ENCODE results near the gene EIF5A.

EIF5A gene

GRCh38 chr17:7306911-7307685 is at the start of gene EIF5A:
EIF5A (plus strand) TSS chr17:7307628; CDS start chr17:7309636, 2,008 bp downstream.
- peak; percentile 100 for DNase-seq (ENCODE audit: low read depth in 2 of 2)

- no peak for DNase-seq (ENCODE audit: low read depth in 2 of 2)
Measured at GRCh38 chr17:7258731-7259554, 48.5 kb upstream of the EIF5A start.

DNA sequence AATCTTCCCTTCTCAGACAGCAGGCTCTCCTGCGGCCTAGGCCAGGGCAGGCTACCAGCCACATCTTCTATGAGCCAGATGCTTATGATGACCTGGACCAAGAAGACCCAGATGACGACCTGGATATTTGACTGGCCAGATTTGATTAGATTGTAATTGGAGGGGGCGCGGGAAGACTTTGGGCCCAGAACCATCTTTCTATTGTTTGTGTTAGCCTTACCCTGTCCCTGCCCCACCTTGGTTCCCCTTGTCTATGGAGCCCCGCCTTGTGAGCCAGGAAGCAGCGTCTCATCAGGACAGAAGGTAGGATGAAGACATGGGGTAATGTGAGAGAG is 47.9 kb upstream of the EIF5A start:
- no peak for DNase-seq (ENCODE audit: low read depth in 2 of 2)

- DNase-seq (ENCODE audit: low read depth in 2 of 2): no peak
Measured at GRCh38 chr17:7260151-7260550, 47.3 kb upstream of the EIF5A start.

GRCh38 chr17:7260651-7261378 is 46.6 kb upstream of the EIF5A start:
- no peak for DNase-seq (ENCODE audit: low read depth in 2 of 2)

GRCh38 chr17:7261379-7262191 is 45.8 kb upstream of the EIF5A start:
- DNase-seq (ENCODE audit: low read depth in 2 of 2): no peak

GRCh38 chr17:7262192-7262934 is 45.1 kb upstream of the EIF5A start, which contains the start of gene CLDN7:
CLDN7 (minus strand) TSS chr17:7262478; CDS start chr17:7262043, 435 bp downstream.
- no peak for DNase-seq (ENCODE audit: low read depth in 2 of 2)

DNA sequence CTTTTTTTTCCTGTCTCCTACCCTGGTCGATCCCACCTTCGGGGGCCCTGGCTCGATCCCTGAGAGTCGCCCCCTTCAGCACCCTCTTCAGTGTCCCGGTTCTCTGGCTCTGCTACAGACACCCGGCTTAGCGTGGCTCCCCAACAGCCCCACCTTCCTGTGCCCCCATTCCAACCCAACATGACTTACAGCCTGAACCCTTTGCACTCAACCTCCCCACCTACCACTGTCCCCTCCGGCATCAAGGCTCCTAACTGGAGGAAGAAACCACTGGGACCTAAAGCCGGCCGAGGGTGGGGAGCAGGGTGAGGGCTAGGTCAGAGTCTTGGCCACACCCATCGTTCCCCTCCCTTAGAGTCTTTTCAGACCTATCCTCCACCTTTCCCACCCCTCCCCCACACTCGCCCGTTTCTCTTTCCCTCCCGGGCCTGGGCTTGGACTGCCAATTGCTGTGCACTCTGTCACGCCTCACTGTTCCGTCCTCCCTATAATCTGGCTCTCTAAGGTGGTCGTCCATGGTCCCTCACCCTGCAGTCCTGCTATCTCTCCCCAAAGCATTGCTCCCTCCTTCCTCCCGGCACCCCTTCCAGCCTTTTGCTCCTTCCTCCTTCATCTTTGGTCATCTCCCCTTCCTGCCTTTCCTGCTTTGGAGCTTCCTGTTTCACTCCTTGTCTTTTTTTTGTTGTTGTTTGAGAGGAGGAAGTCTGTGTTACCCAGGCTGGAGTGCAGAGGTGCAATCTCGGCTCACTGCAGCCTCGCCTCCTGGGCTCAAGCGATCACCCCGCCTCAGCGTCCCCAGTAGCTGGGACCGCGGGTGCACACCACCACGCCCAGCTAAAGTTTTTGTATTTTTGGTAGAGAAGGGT is 44.3 kb upstream of the EIF5A start:
- no peak for DNase-seq (ENCODE audit: low read depth in 2 of 2)

GRCh38 chr17:7263801-7264078 is 43.7 kb upstream of the EIF5A start:
- DNase-seq (ENCODE audit: low read depth in 2 of 2): no peak

DNA sequence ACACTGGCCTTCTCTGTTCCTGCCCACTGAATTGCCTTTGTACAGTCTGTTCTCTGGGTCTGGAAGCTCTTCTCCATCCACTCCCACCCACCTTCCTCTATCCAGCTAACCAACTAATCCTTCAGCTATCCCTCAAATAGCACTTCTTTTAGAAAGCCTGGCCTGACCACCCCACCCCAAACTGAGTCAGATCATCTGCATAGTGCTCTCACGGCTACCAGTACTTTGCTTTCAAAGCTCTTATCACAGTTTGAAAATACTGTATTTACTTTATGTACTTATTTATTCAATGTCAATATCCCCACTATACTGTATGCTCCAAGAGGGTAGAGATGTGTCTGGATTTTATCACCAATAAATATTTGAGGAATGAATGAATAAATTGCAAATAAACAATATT is 40.6 kb upstream of the EIF5A start:
- DNase-seq (ENCODE audit: low read depth in 2 of 2): no peak

GRCh38 chr17:7279448-7279847 is 28.0 kb upstream of the EIF5A start:
- no peak for DNase-seq (ENCODE audit: low read depth in 2 of 2)

GRCh38 chr17:7280519-7281073 is 26.8 kb upstream of the EIF5A start:
- DNase-seq (ENCODE audit: low read depth in 2 of 2): peak; percentile 72 to 75

DNA sequence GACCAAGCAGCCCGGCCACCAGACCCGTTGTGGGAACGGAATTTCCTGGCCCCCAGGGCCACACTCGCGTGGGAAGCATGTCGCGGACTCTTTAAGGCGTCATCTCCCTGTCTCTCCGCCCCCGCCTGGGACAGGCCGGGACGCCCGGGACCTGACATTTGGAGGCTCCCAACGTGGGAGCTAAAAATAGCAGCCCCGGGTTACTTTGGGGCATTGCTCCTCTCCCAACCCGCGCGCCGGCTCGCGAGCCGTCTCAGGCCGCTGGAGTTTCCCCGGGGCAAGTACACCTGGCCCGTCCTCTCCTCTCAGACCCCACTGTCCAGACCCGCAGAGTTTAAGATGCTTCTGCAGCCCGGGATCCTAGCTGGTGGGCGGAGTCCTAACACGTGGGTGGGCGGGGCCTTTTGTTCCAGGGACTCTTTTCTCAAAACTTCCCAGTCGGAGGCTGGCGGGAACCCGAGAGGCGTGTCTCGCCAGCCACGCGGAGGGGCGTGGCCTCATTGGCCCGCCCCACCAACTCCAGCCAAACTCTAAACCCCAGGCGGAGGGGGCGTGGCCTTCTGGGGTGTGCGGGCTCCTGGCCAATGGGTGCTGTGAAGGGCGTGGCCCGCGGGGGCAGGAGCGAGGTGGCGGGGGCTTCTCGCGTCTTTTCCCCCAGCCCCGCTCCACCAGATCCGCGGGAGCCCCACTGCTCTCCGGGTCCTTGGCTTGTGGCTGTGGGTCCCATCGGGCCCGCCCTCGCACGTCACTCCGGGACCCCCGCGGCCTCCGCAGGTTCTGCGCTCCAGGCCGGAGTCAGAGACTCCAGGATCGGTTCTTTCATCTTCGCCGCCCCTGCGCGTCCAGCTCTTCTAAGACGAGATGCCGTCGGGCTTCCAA is 26.1 kb upstream of the EIF5A start, which contains the start of gene SLC2A4:
Gene SLC2A4 (plus strand): TSS at position 645 of the 879 bp plus-strand sequence. CDS start 217 bp downstream, at position 862.
- DNase-seq (ENCODE audit: low read depth in 2 of 2): peak; percentile 52 to 63

- no peak for DNase-seq (ENCODE audit: low read depth in 2 of 2)
Measured at GRCh38 chr17:7281953-7282751, 25.3 kb upstream of the EIF5A start.

DNA sequence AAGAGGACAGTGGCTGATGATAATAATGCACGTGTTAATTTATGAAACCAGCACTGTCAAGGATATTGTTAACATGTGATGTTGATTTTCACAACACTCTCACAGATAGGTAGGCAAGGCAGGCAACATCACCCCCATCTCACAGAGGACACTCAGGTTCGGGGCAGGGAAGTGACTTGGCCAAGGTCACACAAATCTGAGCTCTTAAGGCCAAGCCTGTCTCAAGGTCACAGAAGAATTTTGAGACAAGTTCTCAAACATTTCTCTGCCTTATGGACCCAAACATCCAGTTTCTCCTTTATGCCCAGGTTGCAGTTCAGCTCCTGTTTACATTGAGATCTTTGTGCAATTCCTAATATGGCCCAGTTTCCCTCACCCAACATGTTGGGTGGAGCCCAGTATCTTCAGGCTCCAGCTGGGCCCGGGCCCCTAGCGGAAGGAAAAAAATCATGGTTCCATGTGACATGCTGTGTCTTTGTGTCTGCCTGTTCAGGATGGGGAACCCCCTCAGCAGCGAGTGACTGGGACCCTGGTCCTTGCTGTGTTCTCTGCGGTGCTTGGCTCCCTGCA is 24.6 kb upstream of the EIF5A start:
- no peak for DNase-seq (ENCODE audit: low read depth in 2 of 2)

DNA sequence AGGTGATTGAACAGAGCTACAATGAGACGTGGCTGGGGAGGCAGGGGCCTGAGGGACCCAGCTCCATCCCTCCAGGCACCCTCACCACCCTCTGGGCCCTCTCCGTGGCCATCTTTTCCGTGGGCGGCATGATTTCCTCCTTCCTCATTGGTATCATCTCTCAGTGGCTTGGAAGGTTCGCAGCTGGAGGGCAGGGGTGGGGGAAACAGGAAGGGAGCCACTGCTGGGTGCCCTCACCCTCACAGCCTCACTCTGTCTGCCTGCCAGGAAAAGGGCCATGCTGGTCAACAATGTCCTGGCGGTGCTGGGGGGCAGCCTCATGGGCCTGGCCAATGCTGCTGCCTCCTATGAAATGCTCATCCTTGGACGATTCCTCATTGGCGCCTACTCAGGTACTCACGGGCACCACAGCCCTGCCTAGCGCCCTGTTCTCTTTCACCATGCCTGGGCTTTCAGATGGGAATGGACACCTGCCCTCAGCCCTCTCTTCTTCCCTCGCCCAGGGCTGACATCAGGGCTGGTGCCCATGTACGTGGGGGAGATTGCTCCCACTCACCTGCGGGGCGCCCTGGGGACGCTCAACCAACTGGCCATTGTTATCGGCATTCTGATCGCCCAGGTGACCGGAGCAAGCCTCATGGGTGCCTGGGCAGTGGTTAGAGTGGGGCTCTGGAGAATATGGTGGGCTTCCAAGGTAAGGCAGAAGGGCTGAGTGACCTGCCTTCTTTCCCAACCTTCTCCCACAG is 23.8 kb upstream of the EIF5A start:
- DNase-seq (ENCODE audit: low read depth in 2 of 2): no peak

GRCh38 chr17:7284911-7285310 is 22.5 kb upstream of the EIF5A start:
- no peak for DNase-seq (ENCODE audit: low read depth in 2 of 2)
